HEK293 (cell line): ENCODE data around the gene SESN2.
A peak's percentile ranks its signal among the peaks of the same experiment; 100 is the strongest.

ENCODE experiments used
- OSR2 ChIP-seq: fragments of 450-650 bp; formaldehyde crosslinking; IDR thresholded peaks from 2 replicates; pipeline ENCODE4 v1.5.1; 2016; ENCODE audit warnings: missing biosample characterization, missing genetic modification characterization
- SETDB1 ChIP-seq: IDR thresholded peaks from one replicate; pipeline ENCODE4 v1.6.1; 2017; ENCODE audit warnings: mild to moderate bottlenecking, low read length, moderate library complexity, mixed read lengths; ENCODE audit not compliant: insufficient read length
- YY1 ChIP-seq: fragments of 450-650 bp; formaldehyde crosslinking; IDR thresholded peaks from 2 replicates; pipeline ENCODE4 v1.5.1; 2018; ENCODE audit warnings: missing biosample characterization, missing genetic modification characterization
- ZBTB21 ChIP-seq: fragments of 450-650 bp; formaldehyde crosslinking; IDR thresholded peaks from 2 replicates; pipeline ENCODE4 v1.5.1; 2017; ENCODE audit warnings: missing biosample characterization, missing genetic modification characterization
- ZNF221 ChIP-seq: fragments of 450-650 bp; formaldehyde crosslinking; IDR thresholded peaks from 2 replicates; pipeline ENCODE4 v1.5.1; 2017; ENCODE audit warnings: missing biosample characterization, missing genetic modification characterization, borderline replicate concordance
- ZNF37A ChIP-seq: fragments of 450-650 bp; IDR thresholded peaks from 2 replicates; pipeline ENCODE4 v1.5.1; 2018; ENCODE audit warnings: missing biosample characterization, missing genetic modification characterization
- TF ChIP-seq, protein P1 (sequence below): fragments of 450-650 bp; formaldehyde crosslinking; IDR thresholded peaks from 2 replicates; pipeline ENCODE4 v1.5.1; 2016; ENCODE audit warnings: missing biosample characterization, missing genetic modification characterization

- peak; percentile 24; the same call in 1 of the 2 replicates for TF ChIP-seq ZBTB21 (tag by site-specific recombination)
- TF ChIP-seq ZNF221 (tag by site-specific recombination) = no peak
- TF ChIP-seq, protein P1, sequence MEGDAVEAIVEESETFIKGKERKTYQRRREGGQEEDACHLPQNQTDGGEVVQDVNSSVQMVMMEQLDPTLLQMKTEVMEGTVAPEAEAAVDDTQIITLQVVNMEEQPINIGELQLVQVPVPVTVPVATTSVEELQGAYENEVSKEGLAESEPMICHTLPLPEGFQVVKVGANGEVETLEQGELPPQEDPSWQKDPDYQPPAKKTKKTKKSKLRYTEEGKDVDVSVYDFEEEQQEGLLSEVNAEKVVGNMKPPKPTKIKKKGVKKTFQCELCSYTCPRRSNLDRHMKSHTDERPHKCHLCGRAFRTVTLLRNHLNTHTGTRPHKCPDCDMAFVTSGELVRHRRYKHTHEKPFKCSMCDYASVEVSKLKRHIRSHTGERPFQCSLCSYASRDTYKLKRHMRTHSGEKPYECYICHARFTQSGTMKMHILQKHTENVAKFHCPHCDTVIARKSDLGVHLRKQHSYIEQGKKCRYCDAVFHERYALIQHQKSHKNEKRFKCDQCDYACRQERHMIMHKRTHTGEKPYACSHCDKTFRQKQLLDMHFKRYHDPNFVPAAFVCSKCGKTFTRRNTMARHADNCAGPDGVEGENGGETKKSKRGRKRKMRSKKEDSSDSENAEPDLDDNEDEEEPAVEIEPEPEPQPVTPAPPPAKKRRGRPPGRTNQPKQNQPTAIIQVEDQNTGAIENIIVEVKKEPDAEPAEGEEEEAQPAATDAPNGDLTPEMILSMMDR (tag by site-specific recombination) = no peak
- no peak for TF ChIP-seq ZNF37A (tag by site-specific recombination)
- no peak for TF ChIP-seq OSR2 (tag by site-specific recombination)
- no peak for TF ChIP-seq YY1 (tag by site-specific recombination)
- no peak for TF ChIP-seq SETDB1
These were observed 10.1 kb upstream of the SESN2 start for GRCh38 chr1:28249013-28249865.
